Activated T-cell treated with anti-CD3 and anti-CD28 coated beads, Interleukin-2, amount 50 U/mL, for 72 hours (primary cell): ENCODE results near the gene ACTR5. TPM values are rescaled to one million over a fixed set of nuclear protein-coding genes. Genes with fewer than 3 reads are reported as not detected.
"Not testable (repeated sequence)": the region's sequence is repeated elsewhere in the genome, so short reads cannot be mapped to it uniquely, and the experiment has no call there.

Source experiments
- ATAC-seq, 2 donors: fragments of 150-1000 bp; cut with Tn5 transposase; replicated peaks in 1 of 2; 2 replicates each; pipeline ENCODE4 v1.10.0; 2021; ENCODE audit warnings: moderate library complexity in 2 of 2, mild to moderate bottlenecking in 1 of 2
- DNase-seq, 2 donors: peaks; one replicate each; pipeline ENCODE4 v3.0.0; 2021 to 2022; ENCODE audit warnings: mixed read lengths in 1 of 2
- H3K27ac Mint-ChIP-seq: one replicate; pipeline ENCODE4 v1.8.0; 2022; ENCODE audit warnings: mild to moderate bottlenecking, moderate library complexity, mixed read lengths
- H3K27me3 Mint-ChIP-seq: one replicate; pipeline ENCODE4 v1.8.0; 2022; ENCODE audit warnings: low read depth, mixed read lengths
- H3K36me3 Mint-ChIP-seq, 2 donors: one replicate each; pipeline ENCODE4 v1.8.0; 2022; ENCODE audit warnings: mixed read lengths in 2 of 2, mild to moderate bottlenecking in 1 of 2; ENCODE audit not compliant: insufficient read depth in 2 of 2
- H3K4me1 Mint-ChIP-seq: one replicate; pipeline ENCODE4 v1.8.0; 2022; ENCODE audit warnings: low read depth, mixed read lengths
- H3K4me3 Mint-ChIP-seq, 2 donors: one replicate each; pipeline ENCODE4 v1.8.0; 2022; ENCODE audit warnings: mild to moderate bottlenecking in 2 of 2, mixed read lengths in 2 of 2, moderate library complexity in 2 of 2
- H3K9me3 Mint-ChIP-seq, 2 donors: one replicate each; pipeline ENCODE4 v1.8.0; 2022; ENCODE audit warnings: mixed read lengths in 2 of 2
- total RNA-seq, 2 donors: library from RNA; stranded (reverse); gene quantifications; one replicate each; pipeline ENCODE4 v1.2.3, GENCODE V29; 2022

ACTR5 gene
- total RNA-seq, 2 donors from 2014 or later, result 8.2 to 8.7 TPM

DNA sequence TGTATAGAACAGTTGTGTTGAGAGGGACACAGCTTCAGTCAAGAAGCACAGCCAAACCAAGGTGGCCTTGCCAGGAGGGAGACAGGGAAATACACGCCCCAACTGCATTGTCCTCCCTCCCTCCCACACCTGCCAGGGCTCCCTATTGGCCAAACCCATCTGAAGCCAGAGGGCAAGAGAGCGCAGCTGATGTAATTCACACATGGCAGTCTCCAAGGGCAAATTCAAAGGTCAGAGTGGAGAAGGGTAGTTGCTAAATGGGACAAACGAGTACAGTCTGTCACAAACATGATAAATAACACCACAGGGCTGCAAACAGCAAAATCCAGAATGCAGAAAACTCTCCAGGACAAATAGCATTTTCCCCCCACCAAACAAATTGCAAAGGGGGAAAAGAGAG is 34.0 kb downstream of the ACTR5 start:
- Mint-ChIP-seq H3K36me3 (no peaks in the 10 kb centered on the region), H3K4me1 (peaks cover 10% of the 10 kb centered on the region), H3K27me3 (no peaks in the 10 kb centered on the region), H3K27ac (no peak overlapping the region), H3K9me3 (no peaks in the 10 kb centered on the region), H3K4me3 (no peak overlapping the region)
- DNase-seq, result no peak
- no peak for ATAC-seq

DNA sequence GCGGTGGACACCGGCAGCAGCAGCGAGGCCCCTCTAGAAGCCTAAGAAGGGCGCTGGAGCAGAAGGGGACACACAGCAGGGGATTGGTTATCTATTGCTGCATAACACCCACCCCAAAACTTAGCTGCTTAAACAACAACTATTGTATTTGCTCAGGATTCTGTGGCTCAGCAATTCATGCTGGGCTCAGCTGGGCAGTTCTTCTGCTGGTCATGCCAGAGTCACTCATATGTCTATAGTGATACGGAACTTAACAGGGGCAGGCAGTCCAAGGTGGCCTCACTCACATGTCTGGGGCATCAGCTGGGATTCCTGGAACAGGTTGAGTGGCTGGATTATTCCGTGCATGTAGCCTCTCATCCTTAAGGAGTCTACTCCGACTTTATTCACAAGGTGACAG is 39.6 kb downstream of the ACTR5 start:
- Mint-ChIP-seq H3K9me3 (peaks cover 0 to 1% of the 10 kb centered on the region in 2 donors), H3K36me3 (no peaks in the 10 kb centered on the region), H3K27me3 (no peaks in the 10 kb centered on the region), H3K4me3 (no peak overlapping the region), H3K4me1 (peaks cover 15% of the 10 kb centered on the region), H3K27ac (no peak overlapping the region)
- DNase-seq (no peak), ATAC-seq (no peak)

DNA sequence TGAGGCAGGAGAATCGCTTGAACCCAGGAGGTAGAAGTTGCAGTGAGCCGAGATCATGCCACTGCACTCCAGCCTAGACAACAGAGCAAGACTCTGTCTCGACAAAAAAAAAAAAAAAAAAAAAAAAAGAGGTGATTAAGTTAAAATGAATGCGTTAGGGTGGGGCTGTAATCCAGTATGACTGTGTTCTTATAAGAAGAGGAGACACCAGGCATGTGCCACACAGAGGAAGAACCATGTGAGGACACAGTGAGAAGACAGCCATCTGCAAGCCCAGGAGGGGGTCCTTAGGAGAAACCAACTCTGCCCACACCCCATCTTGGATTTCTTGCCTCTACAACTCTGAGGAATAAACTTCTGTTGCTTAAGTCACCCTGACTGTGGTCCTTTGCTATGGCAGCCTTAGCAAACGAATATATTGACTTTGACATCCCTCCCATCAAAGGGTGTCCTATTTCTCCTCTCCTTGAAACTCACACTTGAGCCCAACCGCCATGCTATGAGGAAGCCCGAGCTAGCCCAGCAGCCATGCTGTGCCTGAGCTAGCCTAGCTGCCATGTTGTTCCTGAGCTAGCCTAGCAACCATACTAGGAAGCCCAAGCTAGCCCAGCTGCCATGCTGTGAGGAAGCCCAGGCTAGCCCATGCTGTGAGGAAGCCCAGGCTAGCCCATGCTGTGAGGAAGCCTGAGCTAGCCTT is 41.4 kb downstream of the ACTR5 start:
- peaks cover 15% of the 10 kb centered on the region for H3K4me1 Mint-ChIP-seq
- H3K4me3 Mint-ChIP-seq, result no peak overlapping the region
- H3K27me3 Mint-ChIP-seq, result no peaks in the 10 kb centered on the region
- ATAC-seq, result peak in 1 of 2 donors; percentile 9
- no peak overlapping the region for H3K27ac Mint-ChIP-seq
- peaks cover 0 to 1% of the 10 kb centered on the region in 2 donors for H3K9me3 Mint-ChIP-seq
- H3K36me3 Mint-ChIP-seq, result no peaks in the 10 kb centered on the region
- no peak for DNase-seq

DNA sequence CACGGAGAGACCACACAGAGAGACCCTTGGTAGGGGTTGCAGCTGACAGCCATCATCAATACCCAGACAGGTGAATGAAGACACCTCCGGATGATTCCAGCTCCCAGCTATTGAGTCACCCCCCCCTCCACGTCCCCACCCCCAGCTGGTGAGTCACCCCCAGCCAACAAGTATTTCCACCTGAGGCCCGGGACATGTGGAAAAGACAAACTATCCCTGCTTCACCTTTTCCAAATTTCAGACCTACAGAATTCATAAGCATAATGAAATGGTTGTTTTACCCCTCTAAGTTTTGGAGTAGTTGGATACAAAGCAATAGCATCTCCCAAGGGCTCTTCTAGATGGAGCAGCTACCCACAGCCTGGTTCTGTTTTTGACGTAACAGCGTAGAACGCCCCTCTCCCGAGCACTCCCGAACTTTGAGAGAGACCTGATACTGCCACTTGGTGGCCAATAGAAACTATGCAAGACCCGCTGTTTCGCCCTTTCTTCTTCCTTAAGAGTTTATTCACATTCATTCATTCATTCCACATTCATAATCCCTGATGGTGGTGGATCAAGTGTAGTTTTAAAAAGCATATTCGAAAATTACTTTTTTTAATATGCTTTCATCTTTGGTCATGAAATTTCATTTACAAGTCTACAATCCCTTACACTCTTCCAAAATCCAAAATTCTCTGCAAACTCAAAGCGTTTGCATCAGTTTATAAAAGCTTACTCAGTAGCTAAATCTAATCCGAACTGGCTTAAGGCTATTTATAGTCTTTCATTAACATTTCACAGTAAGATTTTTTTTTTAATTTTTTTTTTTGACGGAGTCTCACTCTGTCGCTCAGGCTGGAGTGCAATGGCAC is 42.2 kb downstream of the ACTR5 start:
- H3K27me3 Mint-ChIP-seq, result no peaks in the 10 kb centered on the region
- peaks cover 15% of the 10 kb centered on the region for H3K4me1 Mint-ChIP-seq
- no peaks in the 10 kb centered on the region for H3K36me3 Mint-ChIP-seq
- peak; percentile 30 to 61 for DNase-seq
- peak; percentile 66 to 80 for ATAC-seq
- peaks cover 0 to 1% of the 10 kb centered on the region in 2 donors for H3K9me3 Mint-ChIP-seq
- peak overlapping the region; percentile 61 to 72 for H3K4me3 Mint-ChIP-seq
- no peak overlapping the region for H3K27ac Mint-ChIP-seq

DNA sequence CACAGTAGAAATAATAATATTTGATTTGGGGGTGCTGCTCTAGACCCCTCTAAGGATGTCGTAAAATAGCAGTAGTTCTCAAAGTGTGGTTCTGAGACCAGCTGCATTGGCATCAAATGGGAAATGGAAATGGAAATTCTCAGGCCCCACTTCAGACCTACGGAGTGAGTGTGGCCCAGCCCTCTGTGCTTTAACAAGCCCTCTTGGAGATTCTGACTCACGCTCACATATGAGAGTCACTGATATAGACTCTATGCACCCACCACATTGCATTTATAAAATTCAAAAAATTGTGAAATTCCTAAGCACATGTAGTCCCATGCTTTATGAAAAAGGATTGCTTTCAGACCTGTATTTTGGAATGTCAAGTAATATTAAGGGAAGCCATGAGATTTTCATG is 43.0 kb downstream of the ACTR5 start:
- no peak for ATAC-seq
- Mint-ChIP-seq H3K27me3 (no peaks in the 10 kb centered on the region), H3K27ac (no peak overlapping the region), H3K4me1 (peaks cover 15% of the 10 kb centered on the region), H3K4me3 (no peak overlapping the region), H3K36me3 (no peaks in the 10 kb centered on the region), H3K9me3 (peaks cover 0 to 1% of the 10 kb centered on the region in 2 donors)
- DNase-seq, result no peak

DNA sequence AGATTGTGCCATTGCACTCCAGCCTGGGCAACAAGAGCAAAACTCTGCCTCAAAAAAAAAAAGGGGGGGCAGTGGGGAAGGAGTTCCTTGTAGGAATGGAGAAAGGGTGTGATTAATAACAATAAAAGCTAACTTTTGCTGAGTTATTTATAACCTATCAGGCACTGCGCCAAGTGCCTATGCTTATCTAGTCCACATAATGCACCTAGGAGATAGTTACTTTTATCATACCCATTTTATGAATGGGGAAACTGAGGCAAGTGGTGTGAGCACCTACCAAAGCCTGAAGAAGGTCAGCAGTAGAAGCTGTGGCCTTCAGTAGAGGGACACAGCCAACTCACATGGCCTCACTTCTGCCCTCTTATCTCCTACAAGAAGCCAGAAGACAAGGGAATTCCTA is 43.7 kb downstream of the ACTR5 start:
- peaks cover 0 to 1% of the 10 kb centered on the region in 2 donors for H3K9me3 Mint-ChIP-seq
- H3K4me3 Mint-ChIP-seq, result no peak overlapping the region
- H3K4me1 Mint-ChIP-seq, result peaks cover 15% of the 10 kb centered on the region
- H3K27ac Mint-ChIP-seq, result no peak overlapping the region
- no peak for DNase-seq
- no peaks in the 10 kb centered on the region for H3K36me3 Mint-ChIP-seq
- ATAC-seq, result no peak
- H3K27me3 Mint-ChIP-seq, result no peaks in the 10 kb centered on the region

DNA sequence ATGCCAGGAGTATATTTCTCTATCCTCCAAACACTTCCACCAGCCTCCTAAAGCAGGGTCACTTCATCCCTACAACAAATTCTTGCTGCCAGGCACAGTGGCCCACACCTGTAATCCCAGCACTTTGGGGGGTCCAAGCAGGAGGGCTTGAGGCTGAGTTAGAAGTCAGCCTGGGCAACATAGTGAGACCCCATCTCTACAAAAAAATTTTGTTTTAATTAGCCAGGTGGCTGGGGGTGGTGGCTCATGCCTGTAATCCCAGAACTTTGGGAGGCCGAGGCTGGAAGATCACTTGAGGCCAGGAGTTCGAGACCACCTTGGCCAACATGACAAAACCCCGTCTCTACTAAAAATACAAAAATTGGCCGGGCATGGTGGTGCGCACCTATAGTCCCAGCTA is 45.8 kb downstream of the ACTR5 start:
- peaks cover 24% of the 10 kb centered on the region for H3K4me1 Mint-ChIP-seq
- not testable (repeated sequence) for H3K4me3 Mint-ChIP-seq, DNase-seq, H3K36me3 Mint-ChIP-seq, H3K27ac Mint-ChIP-seq, H3K9me3 Mint-ChIP-seq, ATAC-seq, H3K27me3 Mint-ChIP-seq

DNA sequence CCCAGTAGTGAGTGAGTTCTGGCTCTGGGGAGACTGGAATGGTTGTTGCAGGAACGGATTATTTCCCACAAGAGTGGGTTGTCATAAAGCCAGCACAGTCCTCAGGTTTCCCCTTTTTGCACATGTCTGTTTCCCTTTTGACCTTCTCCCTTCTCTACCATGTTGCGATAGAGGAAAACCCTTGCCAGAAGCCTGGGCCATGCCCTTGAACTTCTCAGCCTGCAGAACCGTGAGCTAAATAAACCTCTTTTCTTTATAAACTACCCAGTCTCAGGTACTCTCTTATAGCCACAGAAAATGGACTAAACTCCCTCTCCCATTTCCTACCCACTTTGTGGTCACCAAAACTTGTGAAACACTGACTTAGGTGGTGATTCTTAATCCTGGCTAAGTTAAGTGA is 50.0 kb downstream of the ACTR5 start:
- H3K4me1 Mint-ChIP-seq, result peaks cover 15% of the 10 kb centered on the region
- H3K27ac Mint-ChIP-seq, result no peak overlapping the region
- peaks cover 5 to 7% of the 10 kb centered on the region in 2 donors for H3K9me3 Mint-ChIP-seq
- peaks cover 5 to 14% of the 10 kb centered on the region in 2 donors for H3K36me3 Mint-ChIP-seq
- DNase-seq, result no peak
- H3K27me3 Mint-ChIP-seq, result no peaks in the 10 kb centered on the region
- no peak for ATAC-seq
- H3K4me3 Mint-ChIP-seq, result no peak overlapping the region

DNA sequence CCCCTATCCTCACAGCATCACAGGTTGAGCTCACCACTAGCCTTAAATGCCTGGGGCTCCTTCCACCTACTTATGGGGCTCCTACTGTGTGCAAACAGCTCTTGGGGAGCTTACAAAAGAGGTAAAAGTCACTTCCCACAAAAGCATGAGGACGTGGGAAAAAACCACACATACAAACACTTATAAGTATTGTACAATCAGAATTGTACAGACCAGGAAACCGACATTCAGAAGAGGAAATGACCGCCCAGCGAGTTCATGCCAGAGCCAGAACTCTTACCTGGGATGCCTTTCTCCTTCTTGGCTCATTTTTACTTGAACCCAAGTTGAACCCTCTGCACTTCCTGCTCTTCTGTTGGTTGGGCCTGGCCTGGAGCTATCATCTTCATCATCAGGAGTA is 50.9 kb downstream of the ACTR5 start:
- no peak for DNase-seq
- H3K27ac Mint-ChIP-seq, result no peak overlapping the region
- peak in 1 of 2 donors; percentile 38 for ATAC-seq
- peaks cover 5 to 7% of the 10 kb centered on the region in 2 donors for H3K9me3 Mint-ChIP-seq
- peaks cover 23% of the 10 kb centered on the region for H3K4me1 Mint-ChIP-seq
- no peaks in the 10 kb centered on the region for H3K27me3 Mint-ChIP-seq
- peaks cover 5 to 14% of the 10 kb centered on the region in 2 donors for H3K36me3 Mint-ChIP-seq
- H3K4me3 Mint-ChIP-seq, result peak overlapping the region in 1 of 2 donors; percentile 30

DNA sequence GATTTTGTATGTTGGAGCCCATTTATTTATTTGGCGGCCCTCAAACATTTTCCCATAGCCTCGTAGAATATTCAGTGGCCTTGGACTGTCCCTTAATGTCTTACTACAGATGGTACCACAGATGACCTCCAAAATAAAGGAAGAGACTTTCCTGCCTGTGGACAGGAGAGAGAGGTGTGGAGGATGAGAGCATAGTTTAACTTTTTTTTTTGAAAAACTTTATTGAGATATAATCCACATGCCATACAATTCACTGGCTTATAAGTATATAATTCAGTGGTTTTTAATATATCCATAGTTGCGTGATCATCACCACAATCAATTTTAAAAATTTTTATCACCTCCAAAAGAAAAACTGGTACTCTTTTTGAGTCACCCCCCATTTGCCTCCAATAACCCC is 52.6 kb downstream of the ACTR5 start:
- Mint-ChIP-seq H3K27me3 (no peaks in the 10 kb centered on the region), H3K4me1 (peaks cover 33% of the 10 kb centered on the region), H3K27ac (no peak overlapping the region), H3K9me3 (peaks cover 5 to 7% of the 10 kb centered on the region in 2 donors), H3K36me3 (peaks cover 9 to 14% of the 10 kb centered on the region in 2 donors), H3K4me3 (no peak overlapping the region)
- DNase-seq (no peak), ATAC-seq (no peak)

DNA sequence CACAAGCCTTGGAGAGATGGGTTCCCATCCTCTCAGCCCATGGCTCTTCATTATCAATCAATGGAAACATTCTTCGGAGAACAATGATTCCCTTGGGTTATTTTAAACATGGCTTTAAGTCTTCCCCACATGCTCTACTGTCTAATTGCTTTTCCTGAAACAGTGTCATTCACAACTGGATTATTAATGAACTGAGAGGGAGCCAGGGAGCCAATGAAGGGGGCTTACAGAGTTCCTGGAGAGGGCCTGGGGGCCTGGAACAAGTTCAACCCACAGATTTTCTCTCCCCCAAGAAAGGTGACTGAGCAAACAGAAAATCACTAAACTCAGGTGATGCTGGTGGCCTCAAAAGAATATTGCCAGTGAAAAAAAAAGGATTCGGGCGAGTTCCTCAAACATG is 56.0 kb downstream of the ACTR5 start:
- Mint-ChIP-seq H3K36me3 (peaks cover 13 to 22% of the 10 kb centered on the region in 2 donors), H3K27me3 (no peaks in the 10 kb centered on the region), H3K27ac (peak overlapping the region; percentile 91), H3K4me1 (peaks cover 44% of the 10 kb centered on the region), H3K9me3 (no peaks in the 10 kb centered on the region), H3K4me3 (peak overlapping the region; percentile 87 to 91)
- DNase-seq (no peak), ATAC-seq (no peak)

DNA sequence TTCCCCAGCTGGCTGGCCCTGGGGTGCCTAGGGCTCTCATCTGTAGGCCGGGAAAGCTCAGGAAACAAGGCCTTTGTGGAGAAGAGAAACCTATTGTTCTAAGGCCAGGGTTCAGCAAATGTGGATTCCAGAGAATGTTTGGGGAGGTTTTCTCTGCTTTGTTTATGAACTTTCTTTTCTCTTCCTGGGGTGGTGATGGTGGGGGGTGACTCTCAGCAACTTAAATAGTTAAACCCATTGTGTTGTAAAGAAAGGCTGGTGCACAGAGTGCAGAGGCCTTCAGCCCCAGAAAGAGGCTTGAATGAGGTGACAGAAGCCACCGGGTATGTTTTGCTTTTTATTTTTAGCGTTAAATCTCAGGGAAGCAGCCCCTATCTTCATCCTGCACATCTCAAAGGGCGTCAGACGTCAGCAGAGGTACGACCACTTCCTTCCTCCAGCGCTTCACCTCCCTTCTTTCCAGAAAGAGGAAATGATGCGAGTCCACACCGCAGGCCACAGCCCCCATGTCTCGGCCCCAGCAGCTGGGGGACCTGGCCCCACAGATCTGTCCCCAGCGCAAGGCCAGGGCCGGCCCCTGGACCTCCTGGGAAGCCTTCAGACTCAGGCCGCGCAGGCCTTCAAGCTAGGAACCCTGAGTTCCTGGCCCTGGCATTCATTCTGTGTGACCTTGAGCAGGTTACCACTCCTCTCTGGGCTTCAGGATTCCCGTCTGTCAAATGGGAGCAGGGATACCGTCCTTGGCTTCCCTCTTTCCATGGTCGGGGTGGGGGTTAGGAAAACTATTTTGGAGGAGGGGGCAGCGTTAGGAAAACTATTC is 56.6 kb downstream of the ACTR5 start:
- Mint-ChIP-seq H3K9me3 (no peaks in the 10 kb centered on the region), H3K36me3 (peaks cover 13 to 27% of the 10 kb centered on the region in 2 donors), H3K27ac (peak overlapping the region; percentile 91), H3K4me3 (peak overlapping the region; percentile 87 to 91), H3K4me1 (peaks cover 46% of the 10 kb centered on the region), H3K27me3 (no peaks in the 10 kb centered on the region)
- ATAC-seq, result peak; percentile 79
- DNase-seq, result peak; percentile 79 to 85
